ENCODE results near the gene APOL1. TPM values are rescaled to one million over a fixed set of nuclear protein-coding genes. Genes with fewer than 3 reads are reported as not detected.
"Not testable (repeated sequence)": the region's sequence is repeated elsewhere in the genome, so short reads cannot be mapped to it uniquely, and the experiment has no call there.

The APOL1 gene
- total and polyA plus RNA-seq, 2 of the 13 experiments (the other 11 are each of a cell fraction or from before 2014, with no cell fraction given): 20.3 to 75.0 TPM

- 0 out of 2 replicates have a peak, but pooled peaks have one; percentile 21 for TF ChIP-seq TFDP2 (CRISPR knock-in tag; IDR thresholded peaks at IDR 0.05)
- TF ChIP-seq FOXP1, SOX6 (IDR thresholded peaks at IDR 0.05): not testable (repeated sequence)
- TF ChIP-seq FOXP1 (CRISPR knock-in tag; IDR thresholded peaks at IDR 0.05): peak; percentile 35; the same call in 1 of the 2 replicates
- TF ChIP-seq ZNF768 (CRISPR knock-in tag; IDR thresholded peaks at IDR 0.05): peak; percentile 24; the same call in 1 of the 2 replicates
- TF ChIP-seq GATAD1 (CRISPR knock-in tag; IDR thresholded peaks at IDR 0.05): 0 out of 2 replicates have a peak, but pooled peaks have one; percentile 22
- peak; percentile 47; the same call in 1 of the 2 replicates for TF ChIP-seq ZNF292 (CRISPR knock-in tag; IDR thresholded peaks at IDR 0.05; ENCODE audit: borderline replicate concordance, low read depth)
- TF ChIP-seq MLX (CRISPR knock-in tag; IDR thresholded peaks at IDR 0.05): peak; percentile 89
- TF ChIP-seq ONECUT2 (CRISPR knock-in tag; IDR thresholded peaks at IDR 0.05): 0 out of 2 replicates have a peak, but pooled peaks have one; percentile 30
- peak in 1 of 2 experiments; percentile 45; a peak in 1 of 4 replicates for TF ChIP-seq POLR2A (IDR thresholded peaks at IDR 0.05; ENCODE audit: insufficient read depth in 1 of 2, low read depth in 2 of 2, low read length in 2 of 2)
- TF ChIP-seq POLR2AphosphoS5 (IDR thresholded peaks at IDR 0.05; ENCODE audit: low read depth, low read length): peak; percentile 43
- peak; percentile 85 for TF ChIP-seq ZFY (CRISPR knock-in tag; IDR thresholded peaks at IDR 0.05)
- TF ChIP-seq ZNF331 (CRISPR knock-in tag; IDR thresholded peaks at IDR 0.05): 0 out of 2 replicates have a peak, but pooled peaks have one; percentile 42
- peak; percentile 94 for TF ChIP-seq SALL1 (CRISPR knock-in tag; IDR thresholded peaks at IDR 0.05)
- peak; percentile 67; the same call in 1 of the 2 replicates for TF ChIP-seq NR2F2 (IDR thresholded peaks at IDR 0.05; ENCODE audit: borderline replicate concordance, low read depth)
- peak; percentile 44; the same call in 1 of the 2 replicates for TF ChIP-seq FOXK1 (CRISPR knock-in tag; IDR thresholded peaks at IDR 0.05; ENCODE audit: borderline replicate concordance, low read depth)
- peak; percentile 48; the same call in 1 of the 2 replicates for TF ChIP-seq MAX (IDR thresholded peaks at IDR 0.05)
- TF ChIP-seq RXRA (CRISPR knock-in tag; IDR thresholded peaks at IDR 0.05): peak; percentile 73; the same call in 1 of the 2 replicates
- TF ChIP-seq RBFOX2 (IDR thresholded peaks at IDR 0.05; ENCODE audit: low read depth, low read length): peak; percentile 48
- peak; percentile 64 for TF ChIP-seq SOX6 (CRISPR knock-in tag; IDR thresholded peaks at IDR 0.05)
- peak; percentile 63 for TF ChIP-seq PATZ1 (CRISPR knock-in tag; IDR thresholded peaks at IDR 0.05)
- TF ChIP-seq ZNF614 (CRISPR knock-in tag; IDR thresholded peaks at IDR 0.05; ENCODE audit: borderline replicate concordance): peak; percentile 42; the same call in 1 of the 2 replicates
- TF ChIP-seq THRA (CRISPR knock-in tag; IDR thresholded peaks at IDR 0.05; ENCODE audit: borderline replicate concordance): peak; percentile 57; the same call in 1 of the 2 replicates
- TF ChIP-seq ZNF556 (CRISPR knock-in tag; IDR thresholded peaks at IDR 0.05; ENCODE audit: borderline replicate concordance): peak; percentile 28; the same call in 1 of the 2 replicates
- 0 out of 2 replicates have a peak, but pooled peaks have one; percentile 24 for TF ChIP-seq HOXA5 (CRISPR knock-in tag; IDR thresholded peaks at IDR 0.05)
- TF ChIP-seq RFXAP (CRISPR knock-in tag; IDR thresholded peaks at IDR 0.05; ENCODE audit: borderline replicate concordance): peak; percentile 52
- 0 out of 2 replicates have a peak, but pooled peaks have one; percentile 14 for TF ChIP-seq NCOA2 (CRISPR knock-in tag; IDR thresholded peaks at IDR 0.05)
Measured at GRCh38 chr22:36250292-36250960, 2.5 kb upstream of the APOL1 start (continued).
